Right kidney (tissue), 9 donors: Measurements from ENCODE around the gene RNF215.
A peak's percentile ranks its signal among the peaks of the same experiment; 100 is the strongest.

Source experiments
- DNase-seq: peaks from one replicate; pipeline ENCODE4 v3.0.0-alpha.2; 2016
- long read RNA-seq, 8 donors: transcript quantifications; one replicate each; lab custom pipeline, GENCODE V29; 2026

RNF215 gene
- long read RNA-seq, donor 1, transcript RNF215-203 (9 exons, 1,992 nt), result major isoform, 6 of 10 reads
- long read RNA-seq, donor 1, partial matches to known transcripts, result 0 of 10 reads
- long read RNA-seq, donor 1, other reads (novel, unspliced or antisense), result 0 of 10 reads
- long read RNA-seq, donor 2, transcript RNF215-203 (9 exons, 1,992 nt), result major isoform, 6 of 17 reads
- long read RNA-seq, donor 2, partial matches to known transcripts, result 8 of 17 reads
- long read RNA-seq, donor 2, other reads (novel, unspliced or antisense), result 0 of 17 reads
- long read RNA-seq, donor 3, partial matches to known transcripts, result 0 of 2 reads
- long read RNA-seq, donor 3, other reads (novel, unspliced or antisense), result 0 of 2 reads
- long read RNA-seq, donor 4, partial matches to known transcripts, result 0 of 5 reads
- long read RNA-seq, donor 4, other reads (novel, unspliced or antisense), result 0 of 5 reads
- long read RNA-seq, donor 5, transcript RNF215-203 (9 exons, 1,992 nt), result major isoform, 6 of 8 reads
- long read RNA-seq, donor 5, partial matches to known transcripts, result 0 of 8 reads
- long read RNA-seq, donor 5, other reads (novel, unspliced or antisense), result 0 of 8 reads
- long read RNA-seq, donor 6, partial matches to known transcripts, result 0 of 7 reads
- long read RNA-seq, donor 6, other reads (novel, unspliced or antisense), result 0 of 7 reads
- long read RNA-seq, donor 7, transcript RNF215-203 (9 exons, 1,992 nt), result major isoform, 10 of 15 reads
- long read RNA-seq, donor 7, transcript RNF215-201 (8 exons, 1,651 nt), result minor isoform, 5 of 15 reads
- long read RNA-seq, donor 7, partial matches to known transcripts, result 0 of 15 reads
- long read RNA-seq, donor 7, other reads (novel, unspliced or antisense), result 0 of 15 reads
- long read RNA-seq, donor 8, transcript RNF215-203 (9 exons, 1,992 nt), result major isoform, 7 of 13 reads
- long read RNA-seq, donor 8, partial matches to known transcripts, result 5 of 13 reads
- long read RNA-seq, donor 8, other reads (novel, unspliced or antisense), result 0 of 13 reads

DNA sequence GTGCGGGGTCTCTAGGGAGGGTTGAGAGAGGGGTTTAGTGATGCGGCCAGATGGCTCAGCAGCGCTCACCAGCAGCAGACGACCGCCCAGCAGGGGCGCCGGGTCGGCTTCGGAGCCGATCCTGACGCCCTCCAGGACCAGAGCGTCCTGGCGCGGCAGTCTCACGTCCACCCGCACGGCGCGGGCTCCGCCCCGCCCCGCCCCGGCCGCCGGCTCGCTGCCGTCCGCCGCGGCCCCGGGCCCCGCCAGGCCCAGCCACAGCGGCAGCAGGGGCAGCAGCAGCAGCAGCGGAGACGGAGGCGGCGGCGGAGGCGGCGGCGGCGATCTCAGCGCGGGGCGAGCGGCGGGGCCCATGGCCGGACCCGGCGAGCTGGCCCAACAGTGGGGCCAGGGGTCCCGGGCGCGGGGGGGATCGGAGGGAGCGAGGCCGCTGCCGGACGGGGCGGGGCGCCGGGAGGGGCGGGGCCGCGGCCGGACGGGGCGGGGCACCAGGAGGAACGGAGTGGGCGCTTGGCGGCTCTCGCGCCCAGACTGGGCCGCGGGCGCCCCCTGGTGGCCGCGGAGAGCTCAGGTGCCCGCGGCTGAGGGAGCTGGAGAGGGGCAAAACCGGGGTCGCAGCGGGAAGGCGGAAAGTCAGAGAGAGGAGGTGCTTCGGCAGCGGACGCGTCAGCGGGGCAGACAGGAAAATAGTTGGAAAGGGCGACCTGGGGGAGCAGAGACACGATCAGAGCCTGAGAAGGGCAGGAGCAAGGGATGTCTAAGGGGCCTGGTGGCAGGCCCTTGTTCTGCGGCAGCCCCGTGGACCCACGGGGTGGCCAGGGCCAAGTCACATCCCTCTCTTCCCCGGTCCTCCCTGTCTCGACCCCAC lies at the start of gene RNF215:
Gene RNF215, minus strand, starts transcription at position 452 of the 868 bp plus-strand sequence. Its CDS starts 98 bp downstream, at position 354.
- peak; percentile 82 for DNase-seq

DNA sequence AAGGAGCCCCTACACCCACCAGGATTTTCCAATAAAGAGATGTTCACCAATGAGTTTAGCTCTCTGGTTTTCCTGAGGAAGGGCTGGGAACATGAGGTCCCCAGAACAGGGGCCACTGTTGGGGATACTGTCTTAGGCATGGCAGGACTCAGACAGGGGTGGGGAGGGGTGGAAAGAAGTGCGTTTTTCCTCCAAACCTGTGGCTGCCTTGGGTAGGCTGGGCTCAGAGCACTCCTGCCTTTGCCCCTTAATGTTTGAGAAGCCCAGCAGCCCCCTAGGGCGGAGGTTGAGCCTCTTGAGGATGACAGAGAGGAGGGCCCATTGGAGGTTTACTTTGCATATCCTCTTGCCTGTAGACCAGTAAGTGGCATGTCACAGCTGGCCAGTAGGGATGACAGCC lies 49.0 kb upstream of the RNF215 start:
- no peak for DNase-seq

DNA sequence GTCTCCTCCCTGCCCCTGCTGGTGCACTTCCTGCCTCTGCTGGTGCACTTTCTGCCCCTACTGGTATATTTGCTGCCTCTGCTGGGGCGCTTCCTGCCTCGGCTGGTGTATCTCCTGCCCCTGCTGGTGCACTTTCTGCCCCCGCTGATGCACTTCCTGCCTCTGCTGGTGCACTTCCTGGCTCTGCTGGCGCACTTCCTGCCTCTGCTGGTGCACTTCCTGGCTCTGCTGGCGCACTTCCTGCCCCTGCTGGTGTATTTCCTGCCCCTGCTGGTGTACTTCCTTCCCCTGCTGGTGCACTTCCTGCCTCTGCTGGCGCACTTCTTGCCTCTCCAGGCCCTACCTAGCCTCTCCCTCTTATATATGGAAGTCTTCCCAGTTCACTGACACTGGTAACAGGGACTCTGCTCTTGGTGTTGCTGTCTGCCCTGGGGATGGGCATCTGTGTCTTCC lies 48.5 kb upstream of the RNF215 start:
- DNase-seq, result no peak

DNA sequence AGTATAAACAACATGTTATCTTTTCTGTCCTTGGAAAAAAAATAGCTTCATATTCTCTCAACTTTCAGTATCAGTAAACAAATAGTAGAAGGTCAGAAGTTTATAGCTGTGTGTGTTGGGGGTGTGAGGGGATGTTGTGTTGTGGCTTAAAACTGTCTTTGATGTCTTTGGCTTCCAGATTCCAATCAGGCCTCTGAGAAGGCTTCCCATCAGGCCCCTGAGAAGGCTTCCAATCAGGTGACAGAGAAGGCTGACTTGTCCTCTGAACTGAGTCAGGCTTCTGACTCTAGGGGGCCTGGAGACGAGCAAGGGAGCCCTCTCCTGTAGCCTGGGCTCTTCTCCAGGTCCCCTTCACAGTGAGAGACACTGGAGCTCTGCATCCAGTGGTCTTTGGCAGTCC lies 47.6 kb upstream of the RNF215 start:
- no peak for DNase-seq

DNA sequence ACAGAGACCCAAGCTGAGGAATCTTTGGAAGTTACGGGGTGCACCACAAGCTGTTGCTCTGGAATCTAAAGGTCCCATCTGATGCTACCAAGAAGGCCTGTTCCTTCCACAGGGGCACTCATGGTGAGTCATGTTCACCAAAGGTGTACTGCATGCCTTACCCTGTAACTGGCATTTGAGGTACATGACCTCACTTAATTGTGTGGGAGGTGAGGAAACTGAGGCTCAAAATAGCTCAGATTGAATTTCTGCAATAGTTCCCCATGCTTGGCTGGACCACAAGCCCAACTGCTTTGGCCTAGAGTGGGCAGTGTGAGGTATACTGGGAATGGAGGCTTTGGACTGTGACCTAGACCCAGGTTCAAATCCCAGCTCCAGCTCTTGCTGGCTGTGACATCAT lies 46.6 kb upstream of the RNF215 start:
- no peak for DNase-seq

DNA sequence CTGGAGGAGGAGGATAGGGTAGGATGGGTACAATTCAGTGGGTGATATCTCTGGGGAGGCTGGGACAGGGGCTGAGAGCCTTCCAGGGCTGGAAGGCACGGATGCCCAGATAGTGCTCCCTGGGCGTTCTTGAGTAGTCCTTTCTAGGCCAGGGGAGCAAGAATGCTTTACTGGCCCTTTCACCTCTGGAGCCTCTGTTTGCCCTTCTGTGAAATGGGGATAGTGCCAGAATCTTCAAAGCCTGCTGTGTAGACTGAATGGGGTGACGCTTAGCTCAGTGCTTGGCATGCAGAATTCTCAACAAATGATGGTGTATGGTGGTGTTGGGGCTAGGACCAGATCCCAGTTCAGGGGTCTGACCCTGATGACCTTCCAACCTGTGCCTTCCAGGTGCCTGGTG lies 46.0 kb upstream of the RNF215 start:
- no peak for DNase-seq

DNA sequence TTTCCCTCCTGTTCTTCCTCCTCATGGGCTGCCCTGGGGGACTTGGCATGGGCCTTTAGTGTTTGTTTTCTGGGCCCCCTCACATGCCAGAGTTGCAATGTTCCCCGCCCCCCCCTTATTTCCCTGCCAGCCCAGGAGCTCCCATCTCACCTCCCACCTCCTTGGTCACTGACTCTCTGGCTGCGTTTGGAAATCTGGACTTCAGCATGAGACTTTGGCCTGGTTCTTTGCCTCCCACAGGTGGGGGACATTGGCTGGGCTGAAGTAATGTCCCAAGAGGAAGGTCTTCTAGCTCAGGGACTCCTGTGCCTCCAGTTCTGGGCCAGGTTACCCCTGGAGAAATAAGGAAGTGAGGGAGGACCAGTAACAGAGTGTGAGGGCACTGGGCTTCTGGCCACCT lies 45.3 kb upstream of the RNF215 start:
- DNase-seq, result no peak

DNA sequence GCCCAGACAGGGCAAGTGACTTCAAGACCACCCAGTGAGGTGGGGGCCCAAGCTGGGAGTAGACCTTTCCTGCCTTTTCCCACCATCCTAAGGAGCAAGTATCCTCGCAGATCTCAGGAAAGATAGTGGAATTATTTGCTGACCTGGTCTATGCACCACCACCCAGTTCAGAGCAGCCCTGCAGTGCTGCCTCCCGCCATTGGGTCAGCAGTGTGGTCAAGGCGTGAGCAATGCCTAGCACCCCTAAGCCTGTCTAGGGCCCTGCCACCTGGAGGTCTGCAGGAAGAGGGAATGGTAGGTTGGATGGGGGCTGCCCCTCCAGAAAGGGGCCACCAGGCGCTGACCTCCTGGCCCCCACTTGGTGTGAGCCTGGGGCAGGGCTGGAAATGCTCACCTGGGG lies 44.9 kb upstream of the RNF215 start:
- no peak for DNase-seq

DNA sequence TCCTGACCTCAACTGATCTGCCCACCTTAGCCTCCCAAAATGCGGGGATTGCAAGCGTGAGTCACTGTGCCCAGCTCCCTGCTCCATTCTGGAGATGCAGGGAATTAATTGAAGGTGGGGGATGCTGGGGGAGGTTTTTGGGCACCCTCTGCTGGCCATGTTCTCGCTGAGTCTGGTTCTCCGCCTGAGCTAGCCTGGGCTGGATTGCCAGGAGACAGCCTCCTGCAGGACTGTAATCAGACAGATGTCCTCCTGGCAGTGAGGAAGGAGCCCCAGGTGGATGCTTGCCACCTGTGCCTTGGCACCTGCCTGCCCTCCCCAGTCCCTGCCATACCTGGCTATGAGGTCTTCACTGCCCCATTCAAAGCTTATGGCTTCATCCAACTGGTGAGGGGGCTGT lies 43.7 kb upstream of the RNF215 start:
- DNase-seq, result no peak

DNA sequence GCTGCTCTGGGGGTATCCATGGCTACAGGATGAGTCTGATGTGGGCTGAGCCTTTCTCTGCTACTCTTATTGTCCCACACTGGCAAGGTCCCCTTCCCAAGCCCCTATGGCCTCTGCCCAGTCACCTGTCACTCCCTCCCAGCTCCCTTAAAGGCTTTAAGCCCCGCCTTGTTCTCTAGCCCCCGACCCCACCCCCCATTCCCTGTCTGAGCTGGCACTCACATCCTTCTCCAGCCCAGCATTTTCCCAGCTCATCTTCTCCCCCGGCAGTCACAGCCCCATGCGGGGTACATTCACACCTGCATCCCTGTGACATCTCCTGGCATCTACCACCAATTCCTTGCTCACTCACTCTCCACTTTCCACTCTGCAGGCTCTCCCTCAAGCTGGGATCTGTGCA lies 42.7 kb upstream of the RNF215 start:
- no peak for DNase-seq

DNA sequence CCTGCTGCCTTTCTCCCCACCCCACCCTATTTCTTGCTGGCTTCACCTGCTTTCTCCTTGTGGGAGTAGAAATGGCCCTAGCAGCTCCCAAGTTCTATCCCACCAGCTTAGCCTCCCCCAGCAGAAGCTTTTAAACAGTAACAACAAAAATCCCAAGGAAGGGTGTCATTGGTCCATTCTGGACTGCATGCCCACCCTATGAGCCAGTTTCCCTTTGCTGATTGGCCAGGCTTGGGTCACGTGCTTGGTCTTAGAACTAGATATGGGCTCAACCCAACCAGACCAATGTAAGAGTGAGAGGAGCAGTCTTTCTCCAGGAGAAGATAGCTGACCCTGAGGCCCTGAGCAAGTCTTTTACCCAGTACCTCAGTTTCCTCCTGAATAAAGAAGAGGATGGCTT lies 40.7 kb upstream of the RNF215 start:
- no peak for DNase-seq

DNA sequence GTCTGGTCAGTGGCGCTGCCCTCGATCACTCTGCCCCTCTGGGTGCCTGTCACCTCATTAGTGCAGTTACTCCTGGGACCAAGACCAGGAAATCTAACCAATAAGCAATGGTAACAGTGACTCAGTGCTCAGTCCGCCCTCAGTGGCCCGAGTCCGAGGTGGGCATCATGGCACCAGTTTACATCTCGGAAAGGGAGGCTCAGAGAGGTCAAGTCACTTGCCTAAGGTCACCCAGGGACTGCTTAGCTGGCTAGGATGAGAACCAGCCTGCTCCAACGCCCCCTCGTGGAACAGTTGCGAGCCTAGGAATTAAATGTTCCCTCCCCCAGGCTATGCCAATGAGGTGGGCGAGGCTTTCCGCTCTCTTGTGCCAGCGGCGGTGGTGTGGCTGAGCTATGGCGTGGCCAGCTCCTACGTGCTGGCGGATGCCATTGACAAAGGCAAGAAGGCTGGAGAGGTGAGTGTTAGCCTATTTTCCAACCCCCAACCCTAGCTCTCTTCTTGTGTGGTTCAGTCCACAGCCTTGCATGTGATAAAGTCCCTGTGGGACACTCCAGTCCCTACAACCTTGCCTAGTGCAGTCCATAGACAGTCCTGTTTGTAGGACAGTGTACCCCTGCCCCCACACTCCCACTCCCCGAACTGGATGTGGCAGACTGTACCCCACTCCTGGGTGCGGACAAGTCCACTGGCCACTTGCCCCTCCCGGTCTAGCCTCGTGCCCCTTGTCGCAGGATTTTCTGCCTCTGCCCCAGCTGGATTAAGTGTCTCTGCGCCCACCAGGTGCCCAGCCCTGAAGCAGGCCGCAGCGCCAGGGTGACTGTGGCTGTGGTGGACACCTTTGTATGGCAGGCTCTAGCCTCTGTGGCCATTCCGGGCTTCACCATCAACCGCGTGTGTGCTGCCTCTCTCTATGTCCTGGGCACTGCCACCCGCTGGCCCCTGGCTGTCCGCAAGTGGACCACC lies 39.5 kb upstream of the RNF215 start:
- peak; percentile 67 for DNase-seq

DNA sequence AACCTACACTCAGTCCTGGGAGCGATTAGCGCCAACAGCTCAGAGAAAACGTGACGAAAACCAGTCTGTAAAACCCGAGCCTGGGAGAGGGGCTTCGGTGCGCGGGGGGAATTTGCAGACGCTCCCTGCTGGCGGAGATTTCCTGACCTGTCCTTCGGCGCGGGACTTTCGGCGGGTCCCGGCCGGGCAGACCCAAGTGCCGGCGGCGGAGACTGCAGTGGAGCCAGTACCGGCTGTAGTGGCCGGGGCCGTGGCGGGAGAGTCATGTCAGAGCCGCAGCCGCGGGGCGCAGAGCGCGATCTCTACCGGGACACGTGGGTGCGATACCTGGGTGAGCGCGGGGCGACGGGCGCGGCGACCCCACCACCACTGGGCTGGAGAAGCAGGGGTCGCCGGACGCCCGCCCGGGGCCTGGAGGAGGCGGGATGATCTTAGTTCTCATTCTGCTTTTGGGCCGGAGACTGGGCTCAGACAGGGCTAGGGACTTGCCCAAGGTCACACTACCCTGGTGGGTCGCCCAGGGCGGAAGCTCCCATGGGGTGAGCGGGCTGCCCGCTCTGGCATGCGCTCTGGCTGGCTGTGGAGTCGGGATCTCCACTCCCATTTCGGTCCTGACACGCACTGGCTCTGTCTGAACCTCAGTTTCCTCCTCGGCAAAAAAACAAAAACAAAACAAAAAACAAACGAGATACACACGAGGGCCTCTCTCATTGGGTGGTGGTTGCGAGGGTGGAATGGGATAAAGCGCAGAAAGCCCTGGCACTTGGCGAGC lies 38.6 kb upstream of the RNF215 start, which contains the start of gene MTFP1:
Gene MTFP1, plus strand, starts transcription at position 153 of the 772 bp plus-strand sequence. Its CDS starts 112 bp downstream, at position 265.
- DNase-seq, result peak; percentile 83

DNA sequence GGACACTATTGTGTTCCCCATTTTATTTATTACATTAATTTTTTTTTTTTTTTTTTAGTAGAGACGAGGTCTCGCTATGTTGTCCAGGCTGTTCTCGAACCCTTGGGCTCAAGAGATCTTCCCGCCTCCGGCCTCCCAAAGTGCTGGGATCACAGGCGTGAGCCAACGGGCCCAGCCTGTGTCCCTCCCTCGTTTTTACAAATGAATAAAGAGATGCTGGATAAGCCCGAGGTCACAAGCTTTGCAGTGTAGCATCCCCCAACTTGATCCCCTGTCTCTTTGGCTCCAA lies 38.1 kb upstream of the RNF215 start:
- DNase-seq, result no peak

DNA sequence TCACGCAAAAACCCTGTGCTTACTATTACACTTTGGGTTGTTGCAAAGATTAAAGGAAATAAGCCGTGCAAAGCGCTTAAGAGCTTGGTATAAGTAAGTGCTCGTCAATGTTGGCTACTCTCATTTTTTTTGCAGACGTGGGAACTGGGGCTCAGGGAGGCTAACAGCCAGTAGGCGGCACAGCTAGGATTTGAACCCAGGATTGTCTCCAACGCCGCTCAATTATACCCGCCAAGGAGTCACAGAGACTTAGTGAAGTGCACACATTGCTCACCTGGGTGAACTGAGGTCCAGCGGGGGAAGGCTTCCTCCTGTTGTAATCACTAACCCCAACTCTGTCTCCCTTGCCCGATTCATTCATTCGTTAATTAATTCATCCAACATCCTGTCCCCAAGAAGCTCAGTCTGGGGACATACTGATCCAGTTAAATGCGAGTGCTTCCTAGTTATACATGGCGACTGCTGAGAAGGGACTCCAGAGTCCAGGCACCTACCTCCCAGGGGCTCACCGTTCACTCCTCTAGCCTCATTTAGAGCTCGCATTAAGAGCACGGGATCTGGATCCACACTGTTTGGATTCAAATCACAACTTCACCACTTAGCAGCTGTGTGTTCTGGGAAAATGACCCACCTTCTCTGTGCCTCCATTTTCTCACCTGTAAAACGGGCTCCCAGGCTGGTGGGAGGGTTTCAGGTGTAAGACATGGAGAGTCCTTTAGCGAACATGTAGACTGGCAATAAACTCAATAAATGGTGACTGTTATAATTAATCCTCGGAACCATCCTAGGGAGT lies 37.5 kb upstream of the RNF215 start:
- DNase-seq, result no peak

DNA sequence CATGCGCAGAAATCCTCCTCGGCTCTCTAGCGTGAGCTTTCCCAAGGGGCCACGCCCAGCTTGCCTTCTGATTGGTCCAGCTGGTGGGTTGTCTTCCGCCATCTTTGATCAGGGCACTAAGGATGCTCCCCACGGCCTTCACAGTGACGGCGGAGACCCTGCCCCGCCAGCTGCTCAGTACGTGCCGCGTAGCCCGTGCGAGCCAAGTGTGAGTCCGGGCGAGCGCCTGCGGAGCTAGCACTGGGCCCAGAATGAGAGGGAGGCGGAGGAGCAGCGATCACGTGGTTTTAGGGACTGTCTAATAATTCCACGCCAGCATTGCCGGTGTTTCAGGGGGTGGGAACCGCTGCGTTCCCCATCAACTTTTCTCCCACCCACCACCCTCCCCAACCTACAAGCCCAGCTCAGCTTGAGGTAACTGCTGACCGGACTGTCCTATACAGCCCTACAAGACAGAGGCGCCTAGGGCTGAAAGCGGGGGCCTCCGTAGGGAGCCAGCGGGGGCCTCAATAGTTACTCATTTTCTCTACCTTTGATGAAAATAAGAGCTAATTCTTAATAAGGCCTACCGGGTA lies 36.8 kb upstream of the RNF215 start:
- DNase-seq, result no peak

DNA sequence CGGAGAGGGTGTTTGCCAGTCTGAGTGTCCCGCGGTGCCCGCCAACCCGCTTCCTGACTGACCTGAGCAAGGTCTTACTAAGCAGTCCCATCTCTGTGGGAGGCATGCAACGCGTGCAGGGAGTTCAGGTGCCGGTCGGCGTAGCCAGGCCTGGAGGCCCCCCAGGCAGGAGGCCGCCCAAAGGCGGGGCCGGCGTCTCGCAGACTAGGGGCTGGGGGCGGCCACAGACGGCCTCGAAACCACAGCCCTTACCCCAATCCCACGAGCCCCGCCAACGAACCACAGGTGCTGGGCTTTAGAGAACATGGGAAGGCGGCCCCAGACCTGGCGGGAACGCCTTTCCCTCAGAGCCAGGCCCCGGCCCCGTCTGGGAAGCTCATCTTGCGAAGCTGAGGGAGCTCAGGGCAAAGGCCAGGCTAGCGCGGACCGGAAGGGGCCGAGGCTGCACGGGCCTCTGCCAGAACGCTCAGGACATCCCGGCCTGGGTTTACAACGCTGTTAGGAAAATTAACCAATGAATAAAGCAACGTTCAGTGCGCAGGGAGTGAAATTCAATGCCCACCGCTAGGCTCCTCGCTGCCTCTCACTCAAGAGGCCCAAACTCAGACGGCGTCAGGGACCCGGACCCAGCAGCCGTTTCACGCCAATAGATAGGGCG lies 36.2 kb upstream of the RNF215 start:
- peak; percentile 96 for DNase-seq
